ENCODE measurements around the gene WBP11.

Gene WBP11

GRCh38 chr12:14802721-14803010, 612 bp downstream of the WBP11 start:
- no peak for TF ChIP-seq CTCF (IDR thresholded peaks at IDR 0.05; ENCODE audit: low read depth, low read length)
- peak overlapping the region; percentile 92 for H3K4me3 ChIP-seq (ENCODE audit: low read depth, low read length)

- peak overlapping the region; percentile 92 for H3K4me3 ChIP-seq (ENCODE audit: low read depth, low read length)
- no peak for TF ChIP-seq CTCF (IDR thresholded peaks at IDR 0.05; ENCODE audit: low read depth, low read length)
Observed at GRCh38 chr12:14802247-14802646, 1.0 kb downstream of the WBP11 start.

- no peak for TF ChIP-seq CTCF (IDR thresholded peaks at IDR 0.05; ENCODE audit: low read depth, low read length)
- H3K4me3 ChIP-seq (ENCODE audit: low read depth, low read length) = no peak overlapping the region
Observed at GRCh38 chr12:14795028-14795448, 8.2 kb downstream of the WBP11 start.

GRCh38 chr12:14785568-14785967, 17.7 kb downstream of the WBP11 start:
- no peak overlapping the region for H3K4me3 ChIP-seq (ENCODE audit: low read depth, low read length)
- TF ChIP-seq CTCF (IDR thresholded peaks at IDR 0.05; ENCODE audit: low read depth, low read length) = no peak

GRCh38 chr12:14784471-14784870, 18.8 kb downstream of the WBP11 start:
- H3K4me3 ChIP-seq (ENCODE audit: low read depth, low read length) = no peak overlapping the region
- no peak for TF ChIP-seq CTCF (IDR thresholded peaks at IDR 0.05; ENCODE audit: low read depth, low read length)

GRCh38 chr12:14782756-14783155, 20.5 kb downstream of the WBP11 start:
- H3K4me3 ChIP-seq (ENCODE audit: low read depth, low read length) = no peak overlapping the region
- TF ChIP-seq CTCF (IDR thresholded peaks at IDR 0.05; ENCODE audit: low read depth, low read length) = no peak

GRCh38 chr12:14781563-14781962, 21.7 kb downstream of the WBP11 start:
- no peak for TF ChIP-seq CTCF (IDR thresholded peaks at IDR 0.05; ENCODE audit: low read depth, low read length)
- no peak overlapping the region for H3K4me3 ChIP-seq (ENCODE audit: low read depth, low read length)
